Measurements from ENCODE around the gene RABL6.
"Not testable (repeated sequence)": the region's sequence is repeated elsewhere in the genome, so short reads cannot be mapped to it uniquely, and the experiment has no call there.

RABL6 gene

DNA sequence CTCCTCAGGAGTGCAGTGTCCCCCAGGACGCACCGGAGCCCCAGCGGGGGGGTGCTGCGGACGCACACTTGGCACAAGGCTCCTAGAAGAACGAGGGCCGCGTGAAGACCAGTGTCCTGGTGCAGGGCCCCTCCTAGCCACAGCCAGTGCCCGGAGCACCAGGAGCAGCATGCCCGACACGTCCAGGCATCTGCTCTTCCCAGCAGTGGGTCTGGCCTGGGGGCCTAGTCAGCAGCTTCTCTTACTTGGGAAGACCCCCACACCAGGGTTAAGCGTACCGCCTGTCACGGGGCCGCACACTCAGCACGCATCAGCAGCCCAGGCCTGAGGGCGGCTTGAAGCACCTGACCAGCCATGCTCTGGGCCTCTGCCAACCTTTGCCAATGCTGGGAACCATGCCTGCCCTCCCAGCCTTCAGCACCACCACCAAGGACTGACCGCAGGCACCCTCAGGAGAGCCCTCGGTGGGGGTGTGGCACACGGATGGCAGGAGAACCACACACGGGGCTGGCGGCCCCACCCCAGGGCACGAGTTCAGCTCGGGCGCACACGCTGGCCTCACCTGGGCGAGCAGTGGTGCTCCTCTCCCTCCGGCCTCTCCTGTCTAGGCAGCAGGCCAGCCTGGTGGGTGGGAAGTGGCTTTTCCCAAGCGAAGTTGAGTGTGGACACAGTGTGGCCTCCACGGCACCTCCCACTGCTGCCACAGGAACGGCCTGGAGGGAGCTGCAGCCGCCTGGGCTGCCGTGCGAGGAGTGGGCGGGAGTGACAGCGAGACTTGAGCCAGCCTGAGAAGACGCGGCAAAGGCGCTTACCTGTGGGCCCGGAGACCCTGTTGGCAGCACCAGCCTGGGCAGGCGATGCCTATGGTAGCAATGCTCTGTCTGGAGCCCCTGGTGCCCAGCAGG, 22.5 kb downstream of the RABL6 start:
- no peak overlapping the region for H3K4me3 ChIP-seq (ENCODE audit: low read depth, low read length)
- no peak for DNase-seq (ENCODE audit: low read depth)
- TF ChIP-seq, protein P1, sequence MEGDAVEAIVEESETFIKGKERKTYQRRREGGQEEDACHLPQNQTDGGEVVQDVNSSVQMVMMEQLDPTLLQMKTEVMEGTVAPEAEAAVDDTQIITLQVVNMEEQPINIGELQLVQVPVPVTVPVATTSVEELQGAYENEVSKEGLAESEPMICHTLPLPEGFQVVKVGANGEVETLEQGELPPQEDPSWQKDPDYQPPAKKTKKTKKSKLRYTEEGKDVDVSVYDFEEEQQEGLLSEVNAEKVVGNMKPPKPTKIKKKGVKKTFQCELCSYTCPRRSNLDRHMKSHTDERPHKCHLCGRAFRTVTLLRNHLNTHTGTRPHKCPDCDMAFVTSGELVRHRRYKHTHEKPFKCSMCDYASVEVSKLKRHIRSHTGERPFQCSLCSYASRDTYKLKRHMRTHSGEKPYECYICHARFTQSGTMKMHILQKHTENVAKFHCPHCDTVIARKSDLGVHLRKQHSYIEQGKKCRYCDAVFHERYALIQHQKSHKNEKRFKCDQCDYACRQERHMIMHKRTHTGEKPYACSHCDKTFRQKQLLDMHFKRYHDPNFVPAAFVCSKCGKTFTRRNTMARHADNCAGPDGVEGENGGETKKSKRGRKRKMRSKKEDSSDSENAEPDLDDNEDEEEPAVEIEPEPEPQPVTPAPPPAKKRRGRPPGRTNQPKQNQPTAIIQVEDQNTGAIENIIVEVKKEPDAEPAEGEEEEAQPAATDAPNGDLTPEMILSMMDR (IDR thresholded peaks at IDR 0.05; ENCODE audit: insufficient read depth, low read depth, low read length, missing control alignments): no peak

DNA sequence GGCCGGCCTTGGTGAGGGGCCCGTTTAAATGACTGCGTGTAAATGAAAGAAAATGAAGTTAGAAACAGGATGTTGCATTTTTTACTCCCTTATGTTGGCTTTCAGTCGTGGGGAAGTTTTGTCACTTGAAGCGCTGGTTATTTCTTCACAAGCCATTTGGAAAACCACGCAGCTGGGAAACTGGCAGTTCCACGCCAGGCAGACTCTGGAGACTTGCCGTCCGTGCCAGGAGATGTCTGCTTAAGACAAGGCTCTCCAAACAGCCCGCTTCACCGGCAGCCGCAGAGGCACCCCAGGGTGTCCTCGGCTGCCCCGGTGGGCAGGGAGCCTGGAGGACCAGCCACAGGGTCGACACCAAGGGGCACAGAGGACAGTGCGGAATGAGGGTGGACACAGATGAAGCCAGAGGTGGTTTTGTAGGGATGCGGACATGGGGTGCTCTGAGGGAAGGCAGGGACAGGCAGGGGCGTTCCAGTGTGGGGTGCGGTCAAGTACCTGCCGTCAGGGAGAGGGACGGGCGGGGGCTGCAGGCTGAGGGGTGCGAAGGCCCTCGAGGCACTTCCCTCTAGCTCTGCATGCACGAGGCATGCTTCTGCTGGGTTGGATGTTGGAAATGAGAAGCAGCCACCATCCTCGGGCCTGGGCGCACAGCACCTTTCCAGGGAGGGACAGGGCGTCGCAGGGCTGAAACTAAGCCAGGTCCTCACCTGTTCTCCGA, 23.4 kb downstream of the RABL6 start:
- H3K4me3 ChIP-seq (ENCODE audit: low read depth, low read length): no peak overlapping the region
- TF ChIP-seq, protein P1 (IDR thresholded peaks at IDR 0.05; ENCODE audit: insufficient read depth, low read depth, low read length, missing control alignments): no peak
- DNase-seq (ENCODE audit: low read depth): no peak

DNA sequence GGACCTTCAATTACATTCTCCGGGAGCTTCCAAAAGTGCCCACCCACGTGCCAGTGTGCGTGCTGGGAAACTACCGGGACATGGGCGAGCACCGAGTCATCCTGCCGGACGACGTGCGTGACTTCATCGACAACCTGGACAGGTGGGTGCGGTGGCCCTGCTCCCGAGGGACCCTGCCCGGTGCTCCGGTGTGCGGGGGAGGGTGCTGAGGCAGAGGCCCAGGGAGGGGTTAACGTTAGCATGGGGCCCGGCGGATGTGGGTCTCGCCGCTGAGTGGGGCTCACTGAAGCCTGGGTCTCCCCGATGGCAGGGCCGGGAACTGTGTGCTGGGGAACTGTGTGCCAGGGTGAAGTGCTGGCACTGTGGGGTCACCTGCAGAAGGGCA, 24.0 kb downstream of the RABL6 start:
- TF ChIP-seq, protein P1 (IDR thresholded peaks at IDR 0.05; ENCODE audit: insufficient read depth, low read depth, low read length, missing control alignments): no peak
- no peak overlapping the region for H3K4me3 ChIP-seq (ENCODE audit: low read depth, low read length)
- no peak for DNase-seq (ENCODE audit: low read depth)

DNA sequence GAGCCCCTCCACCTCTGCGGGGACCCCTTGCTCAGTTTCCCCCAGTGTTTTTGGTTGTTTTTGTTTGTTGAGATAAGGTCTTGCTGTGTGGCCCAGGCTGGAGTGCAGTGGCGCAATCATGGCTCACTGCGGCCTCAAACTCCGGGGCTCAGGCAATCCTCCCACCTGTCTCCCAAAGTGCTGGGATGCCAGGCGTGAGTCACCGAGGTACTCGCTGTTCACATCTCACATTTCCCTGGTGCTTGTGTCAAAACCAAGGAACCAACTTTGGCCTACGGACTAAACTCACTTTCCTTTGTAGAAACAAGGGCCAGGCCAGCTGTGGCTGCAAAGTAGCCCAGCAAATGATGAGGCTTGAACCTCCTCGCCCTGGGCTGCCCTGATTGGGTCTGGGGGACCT, 24.8 kb downstream of the RABL6 start:
- DNase-seq (ENCODE audit: low read depth): no peak
- TF ChIP-seq, protein P1 (IDR thresholded peaks at IDR 0.05; ENCODE audit: insufficient read depth, low read depth, low read length, missing control alignments): no peak
- H3K4me3 ChIP-seq (ENCODE audit: low read depth, low read length): no peak overlapping the region

DNA sequence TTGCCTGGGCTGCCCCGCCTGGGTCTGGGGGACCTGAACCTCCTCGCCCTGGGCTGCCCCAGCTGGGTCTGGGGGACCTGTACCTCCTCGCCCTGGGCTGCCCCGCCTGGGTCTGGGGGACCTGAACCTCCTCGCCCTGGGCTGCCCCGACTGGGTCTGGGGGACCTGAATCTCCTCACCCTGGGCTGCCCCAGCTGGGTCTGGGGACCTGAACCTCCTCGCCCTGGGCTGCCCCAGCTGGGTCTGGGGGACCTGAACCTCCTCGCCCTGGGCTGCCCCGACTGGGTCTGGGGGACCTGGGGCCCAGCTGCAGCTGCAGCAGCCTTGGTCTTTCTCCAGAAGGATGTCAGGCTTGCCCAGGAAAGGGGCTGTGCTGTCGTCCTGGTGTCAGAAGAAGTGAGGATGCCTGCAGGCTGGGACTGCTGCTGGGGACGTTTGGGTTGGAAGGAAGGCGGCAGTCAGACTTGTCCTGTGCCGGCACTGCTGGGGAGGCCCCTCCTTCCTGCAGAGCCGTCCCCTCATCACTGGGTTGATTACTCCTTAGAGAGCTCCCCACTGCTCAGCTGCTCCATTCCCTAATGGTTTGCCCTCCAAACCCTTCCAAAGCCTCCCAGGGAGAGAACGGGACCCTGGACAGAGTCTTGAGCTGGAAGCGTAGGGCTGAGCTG, 25.8 kb downstream of the RABL6 start:
- H3K4me3 ChIP-seq (ENCODE audit: low read depth, low read length); DNase-seq (ENCODE audit: low read depth): not testable (repeated sequence)

DNA sequence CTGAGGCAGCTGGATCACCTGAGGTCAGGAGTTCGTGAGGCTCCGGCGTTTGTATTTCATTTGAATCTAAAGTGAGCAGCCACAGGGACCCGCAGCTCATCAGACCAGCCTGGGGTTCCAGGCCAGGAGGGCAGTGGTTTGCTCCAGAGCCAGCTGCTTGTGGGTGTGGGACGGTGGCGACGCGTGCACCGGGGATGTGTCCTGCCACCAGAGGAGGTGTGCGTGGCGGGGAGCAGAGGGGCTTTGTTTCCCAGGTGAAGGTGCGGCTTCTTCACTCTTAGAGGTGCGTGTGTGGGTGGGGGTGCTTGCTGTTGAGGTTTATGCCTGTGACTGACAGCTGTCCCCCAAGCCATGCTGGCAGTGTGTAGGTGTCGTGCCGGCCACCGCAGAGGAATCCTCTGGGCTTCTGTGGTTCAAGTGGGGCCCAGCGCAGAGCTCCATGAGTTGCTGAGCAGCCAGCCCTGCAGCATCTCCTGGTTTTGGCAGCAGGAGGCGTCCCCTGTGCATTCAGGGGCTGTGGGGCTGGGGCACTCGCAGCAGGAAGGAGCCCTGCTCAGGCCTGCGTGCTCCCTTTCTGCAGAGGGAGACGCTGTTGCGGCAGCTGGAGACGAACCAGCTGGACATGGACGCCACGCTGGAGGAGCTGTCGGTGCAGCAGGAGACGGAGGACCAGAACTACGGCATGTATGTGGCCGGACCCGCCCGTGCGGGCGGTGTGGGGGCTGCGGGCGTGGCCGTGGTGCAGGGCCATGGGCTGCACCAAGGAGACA, 27.6 kb downstream of the RABL6 start:
- no peak for DNase-seq (ENCODE audit: low read depth)
- H3K4me3 ChIP-seq (ENCODE audit: low read depth, low read length): no peak overlapping the region
- TF ChIP-seq, protein P1 (IDR thresholded peaks at IDR 0.05; ENCODE audit: insufficient read depth, low read depth, low read length, missing control alignments): no peak
